ENCODE data around the gene SWAP70.

SWAP70 gene

DNA sequence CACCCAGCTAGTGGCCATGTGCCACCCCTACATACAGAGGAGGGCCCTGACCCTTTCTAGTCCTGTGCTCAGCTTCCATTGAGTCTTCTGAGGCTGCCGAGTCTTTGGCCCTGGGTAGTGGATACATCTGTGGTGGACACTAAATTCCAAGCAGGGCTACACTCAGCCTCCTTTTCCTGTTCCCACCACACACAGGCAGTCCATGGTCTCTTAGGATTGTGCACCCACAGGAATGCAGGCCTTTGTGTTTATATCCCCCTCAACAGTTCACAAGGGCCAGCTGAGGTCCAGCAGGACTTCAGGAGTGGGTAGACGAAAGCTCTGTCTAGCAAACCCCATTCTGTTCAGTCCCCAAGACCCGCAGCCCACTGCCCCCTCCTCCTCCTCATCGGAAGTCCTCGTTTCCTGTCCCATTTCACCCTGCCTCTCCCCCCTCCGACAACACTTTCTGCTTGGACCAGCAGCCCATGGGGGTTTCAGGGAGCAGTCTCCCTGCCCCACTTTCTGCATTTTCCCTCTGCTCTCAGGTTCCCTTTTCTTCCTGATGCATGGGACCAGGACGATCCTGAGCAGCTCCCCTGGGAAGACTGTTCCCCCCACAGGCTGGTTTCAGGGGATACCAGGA, 91.8 kb downstream of the SWAP70 start:
- H3K4me1 ChIP-seq (ENCODE audit: control insufficient read depth, low read length) = peaks cover 91% of the 10 kb centered on the region
- TF ChIP-seq EZH2phosphoT487 (IDR thresholded peaks at IDR 0.05; ENCODE audit: borderline replicate concordance, low read length) = no peak
- TF ChIP-seq, protein P1, sequence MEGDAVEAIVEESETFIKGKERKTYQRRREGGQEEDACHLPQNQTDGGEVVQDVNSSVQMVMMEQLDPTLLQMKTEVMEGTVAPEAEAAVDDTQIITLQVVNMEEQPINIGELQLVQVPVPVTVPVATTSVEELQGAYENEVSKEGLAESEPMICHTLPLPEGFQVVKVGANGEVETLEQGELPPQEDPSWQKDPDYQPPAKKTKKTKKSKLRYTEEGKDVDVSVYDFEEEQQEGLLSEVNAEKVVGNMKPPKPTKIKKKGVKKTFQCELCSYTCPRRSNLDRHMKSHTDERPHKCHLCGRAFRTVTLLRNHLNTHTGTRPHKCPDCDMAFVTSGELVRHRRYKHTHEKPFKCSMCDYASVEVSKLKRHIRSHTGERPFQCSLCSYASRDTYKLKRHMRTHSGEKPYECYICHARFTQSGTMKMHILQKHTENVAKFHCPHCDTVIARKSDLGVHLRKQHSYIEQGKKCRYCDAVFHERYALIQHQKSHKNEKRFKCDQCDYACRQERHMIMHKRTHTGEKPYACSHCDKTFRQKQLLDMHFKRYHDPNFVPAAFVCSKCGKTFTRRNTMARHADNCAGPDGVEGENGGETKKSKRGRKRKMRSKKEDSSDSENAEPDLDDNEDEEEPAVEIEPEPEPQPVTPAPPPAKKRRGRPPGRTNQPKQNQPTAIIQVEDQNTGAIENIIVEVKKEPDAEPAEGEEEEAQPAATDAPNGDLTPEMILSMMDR (IDR thresholded peaks at IDR 0.05; ENCODE audit: low read depth, low read length, poor library complexity, severe bottlenecking) = no peak
- peaks cover 22% of the 10 kb centered on the region for H3K79me2 ChIP-seq (ENCODE audit: control insufficient read depth, low read length)
- H3K36me3 ChIP-seq (ENCODE audit: control insufficient read depth, low read length) = peaks cover 28% of the 10 kb centered on the region
- H3K9me2 ChIP-seq (replicated peaks; ENCODE audit: control insufficient read depth, low read length) = no peaks in the 10 kb centered on the region
- no peaks in the 10 kb centered on the region for H3K27me3 ChIP-seq (ENCODE audit: control insufficient read depth, low read length)
- H3K4me3 ChIP-seq (ENCODE audit: low read length) = peak overlapping the region; percentile 34
- peak overlapping the region; percentile 69 for H3K27ac ChIP-seq (ENCODE audit: low read depth, low read length)
- no peaks in the 10 kb centered on the region for H3K9me3 ChIP-seq (ENCODE audit: control insufficient read depth, insufficient read depth, low read length)
- H3K4me2 ChIP-seq (ENCODE audit: low read length) = peak overlapping the region; percentile 98
- H4K20me1 ChIP-seq (ENCODE audit: control insufficient read depth, insufficient read depth, low read depth, low read length) = no peaks in the 10 kb centered on the region
- peaks cover 46% of the 10 kb centered on the region for H3F3A ChIP-seq (ENCODE audit: control insufficient read depth, insufficient read depth)

DNA sequence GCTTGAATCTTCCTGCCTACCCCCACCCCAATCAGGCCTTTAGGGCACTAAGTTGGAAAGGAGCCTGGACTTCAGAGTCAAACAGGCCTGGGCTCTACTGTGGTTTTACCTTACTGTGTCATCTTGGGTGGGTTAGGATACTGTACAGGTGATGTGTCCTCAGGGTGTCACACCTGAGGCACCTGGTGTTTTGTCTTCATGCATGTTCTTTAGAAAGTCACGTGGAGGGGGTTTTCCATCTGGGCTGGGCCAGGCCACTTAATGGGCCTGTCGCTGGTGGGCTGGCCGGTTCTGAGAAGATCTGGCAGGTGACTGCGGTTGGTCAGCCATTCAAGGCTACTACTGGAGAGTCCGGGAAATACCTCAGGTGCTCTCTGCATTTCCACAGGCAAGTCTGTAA, 92.6 kb downstream of the SWAP70 start:
- Histone ChIP-seq H3K4me2 (ENCODE audit: low read length) (peak overlapping the region; percentile 98), H3K27ac (ENCODE audit: low read depth, low read length) (peak overlapping the region; percentile 69), H3K9me2 (replicated peaks; ENCODE audit: control insufficient read depth, low read length) (no peaks in the 10 kb centered on the region), H3K9me3 (ENCODE audit: control insufficient read depth, insufficient read depth, low read length) (no peaks in the 10 kb centered on the region), H3K4me1 (ENCODE audit: control insufficient read depth, low read length) (peaks cover 83% of the 10 kb centered on the region), H3K36me3 (ENCODE audit: control insufficient read depth, low read length) (peaks cover 20% of the 10 kb centered on the region), H3F3A (ENCODE audit: control insufficient read depth, insufficient read depth) (peaks cover 44% of the 10 kb centered on the region), H3K4me3 (ENCODE audit: low read length) (no peak overlapping the region), H3K79me2 (ENCODE audit: control insufficient read depth, low read length) (peaks cover 24% of the 10 kb centered on the region), H3K27me3 (ENCODE audit: control insufficient read depth, low read length) (no peaks in the 10 kb centered on the region), H4K20me1 (ENCODE audit: control insufficient read depth, insufficient read depth, low read depth, low read length) (no peaks in the 10 kb centered on the region)
- TF ChIP-seq EZH2phosphoT487 (IDR thresholded peaks at IDR 0.05; ENCODE audit: borderline replicate concordance, low read length) = no peak
- TF ChIP-seq, protein P1 (IDR thresholded peaks at IDR 0.05; ENCODE audit: low read depth, low read length, poor library complexity, severe bottlenecking) = no peak

DNA sequence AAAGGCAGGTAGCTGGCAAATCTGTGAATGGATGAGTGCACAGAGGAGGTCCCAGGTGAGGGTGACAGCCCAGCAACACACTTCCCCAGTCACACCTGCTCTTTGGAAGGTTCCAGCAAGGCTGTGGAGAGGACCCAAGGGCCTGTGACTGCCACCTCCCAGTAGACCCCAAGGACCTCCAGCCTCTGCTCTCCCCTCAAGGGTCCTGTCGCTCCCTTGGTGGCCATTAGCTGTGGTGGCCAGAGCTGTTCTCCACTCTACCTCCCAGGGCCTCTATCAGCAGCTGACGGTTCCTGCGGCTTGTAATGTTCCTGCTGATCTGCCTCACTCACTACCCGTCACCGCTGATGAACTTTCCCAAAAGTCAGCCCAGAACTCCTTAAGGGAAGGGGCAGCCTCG, 93.0 kb downstream of the SWAP70 start:
- Histone ChIP-seq H3K4me1 (ENCODE audit: control insufficient read depth, low read length) (peaks cover 79% of the 10 kb centered on the region), H3K27me3 (ENCODE audit: control insufficient read depth, low read length) (no peaks in the 10 kb centered on the region), H3K4me2 (ENCODE audit: low read length) (peak overlapping the region; percentile 98), H3K9me3 (ENCODE audit: control insufficient read depth, insufficient read depth, low read length) (no peaks in the 10 kb centered on the region), H3K36me3 (ENCODE audit: control insufficient read depth, low read length) (peaks cover 16% of the 10 kb centered on the region), H3F3A (ENCODE audit: control insufficient read depth, insufficient read depth) (peaks cover 44% of the 10 kb centered on the region), H3K79me2 (ENCODE audit: control insufficient read depth, low read length) (peaks cover 26% of the 10 kb centered on the region), H4K20me1 (ENCODE audit: control insufficient read depth, insufficient read depth, low read depth, low read length) (no peaks in the 10 kb centered on the region), H3K9me2 (replicated peaks; ENCODE audit: control insufficient read depth, low read length) (no peaks in the 10 kb centered on the region), H3K27ac (ENCODE audit: low read depth, low read length) (peak overlapping the region; percentile 69), H3K4me3 (ENCODE audit: low read length) (no peak overlapping the region)
- TF ChIP-seq, protein P1 (IDR thresholded peaks at IDR 0.05; ENCODE audit: low read depth, low read length, poor library complexity, severe bottlenecking) = no peak
- no peak for TF ChIP-seq EZH2phosphoT487 (IDR thresholded peaks at IDR 0.05; ENCODE audit: borderline replicate concordance, low read length)
